Epithelial cell of esophagus (primary cell): ENCODE data around the gene ASTN2.

Experiments used
- DNase-seq: peaks from one replicate; pipeline ENCODE4 v3.0.0; 2010; ENCODE audit warnings: low read depth
- H3K4me3 ChIP-seq: 2 replicates; pipeline ENCODE4 v1.5.1; 2011; ENCODE audit warnings: mild to moderate bottlenecking, low read length, control low read depth
- CTCF ChIP-seq: IDR thresholded peaks from 2 replicates; pipeline ENCODE4 v1.5.1; 2011; ENCODE audit warnings: low read depth, mild to moderate bottlenecking, low read length, control low read depth, inconsistent platforms; ENCODE audit not compliant: insufficient read depth; ENCODE audit errors: missing control alignments

ASTN2 gene

GRCh38 chr9:116497095-116497890 lies 917.6 kb downstream of the ASTN2 start:
- no peak overlapping the region for H3K4me3 ChIP-seq
- no peak for TF ChIP-seq CTCF
- DNase-seq, result no peak

- no peak for TF ChIP-seq CTCF
- DNase-seq, result no peak
- no peak overlapping the region for H3K4me3 ChIP-seq
These were observed 918.7 kb downstream of the ASTN2 start for GRCh38 chr9:116496167-116496566.

GRCh38 chr9:116495725-116496124 lies 919.1 kb downstream of the ASTN2 start:
- no peak for TF ChIP-seq CTCF
- H3K4me3 ChIP-seq, result no peak overlapping the region
- DNase-seq, result no peak

GRCh38 chr9:116494815-116495634 lies 919.8 kb downstream of the ASTN2 start:
- DNase-seq, result peak; percentile 48
- peak; percentile 87 for TF ChIP-seq CTCF
- H3K4me3 ChIP-seq, result no peak overlapping the region

GRCh38 chr9:116493183-116493860 lies 921.5 kb downstream of the ASTN2 start:
- no peak for DNase-seq

GRCh38 chr9:116491659-116492058 lies 923.2 kb downstream of the ASTN2 start:
- H3K4me3 ChIP-seq, result no peak overlapping the region
- no peak for TF ChIP-seq CTCF
- DNase-seq, result no peak

More at GRCh38 chr9:116493183-116493860, 921.5 kb downstream of the ASTN2 start:
- no peak overlapping the region for H3K4me3 ChIP-seq
- no peak for TF ChIP-seq CTCF
